A673 (cell line): ENCODE results near the gene HACE1. TPM values are rescaled to one million over a fixed set of nuclear protein-coding genes. Genes with fewer than 3 reads are reported as not detected.
"Not testable (repeated sequence)": the region's sequence is repeated elsewhere in the genome, so short reads cannot be mapped to it uniquely, and the experiment has no call there.

ENCODE experiments used
- BruUV-seq: library from RNA; stranded (reverse); fragments of 400-500 nt; replicated peaks from 2 replicates; lab custom pipeline; 2021; lab: Mats Ljungman, UMichigan
- CTCF ChIA-PET: fragments of 300-600 bp; sonication (Branson Sonifier 250); formaldehyde crosslinking; loops from one replicate; lab custom pipeline; 2022; ENCODE audit warnings: antibody characterized with exemption; lab: Charles Lee
- POLR2A ChIA-PET: fragments of 300-600 bp; sonication (Branson Sonifier 250); formaldehyde crosslinking; loops from one replicate; lab custom pipeline; 2022; ENCODE audit warnings: antibody characterized with exemption; ENCODE audit not compliant: low non-redundant PET; lab: Charles Lee
- DNase-seq: peaks from one replicate; pipeline ENCODE4 v3.0.0-alpha.2; 2015; ENCODE audit warnings: low spot score
- H3K27ac ChIP-seq: fragments of 200-600 bp; sonication (generic); 2 replicates; pipeline ENCODE4 v1.5.1; 2016; ENCODE audit warnings: mixed run types, low read depth, mild to moderate bottlenecking, mixed read lengths, antibody characterized with exemption, low read length; ENCODE audit not compliant: poor library complexity, severe bottlenecking
- H3K27me3 ChIP-seq: fragments of 200-600 bp; sonication (generic); replicated peaks from 2 replicates; pipeline ENCODE4 v1.6.1; 2017; ENCODE audit warnings: mixed run types, low read depth, mild to moderate bottlenecking, mixed read lengths, antibody characterized with exemption, low read length; ENCODE audit not compliant: insufficient read depth, poor library complexity
- H3K36me3 ChIP-seq: fragments of 200-600 bp; sonication (generic); 2 replicates; pipeline ENCODE4 v1.6.1; 2016; ENCODE audit warnings: mixed run types, mild to moderate bottlenecking, mixed read lengths, antibody characterized with exemption, low read length; ENCODE audit not compliant: insufficient read depth, poor library complexity, severe bottlenecking
- H3K4me1 ChIP-seq: fragments of 200-600 bp; sonication (generic); 2 replicates; pipeline ENCODE4 v1.6.1; 2017; ENCODE audit warnings: mixed run types, mild to moderate bottlenecking, mixed read lengths, antibody characterized with exemption, low read length; ENCODE audit not compliant: insufficient read depth, poor library complexity, severe bottlenecking
- H3K4me3 ChIP-seq: fragments of 200-600 bp; sonication (generic); 2 replicates; pipeline ENCODE4 v1.5.1; 2016; ENCODE audit warnings: low read depth, mixed run types, mild to moderate bottlenecking, mixed read lengths, low read length; ENCODE audit not compliant: poor library complexity, severe bottlenecking
- H3K9me3 ChIP-seq: fragments of 200-600 bp; sonication (generic); 2 replicates; pipeline ENCODE4 v1.6.1; 2016; ENCODE audit warnings: mixed run types, low read depth, mild to moderate bottlenecking, mixed read lengths, antibody characterized with exemption, low read length; ENCODE audit not compliant: poor library complexity, severe bottlenecking
- EZH2 ChIP-seq: fragments of 200-600 bp; sonication (generic); IDR thresholded peaks from 2 replicates; pipeline ENCODE4 v1.6.1; 2017; ENCODE audit warnings: borderline replicate concordance, low read depth, mild to moderate bottlenecking, mixed read lengths, antibody characterized with exemption, low read length; ENCODE audit not compliant: poor library complexity, severe bottlenecking
- intact Hi-C: fragments of 100-400 bp; cut with micrococcal nuclease; formaldehyde crosslinking; loops from one replicate; pipeline ENCODE4 v1.10.0; 2022; ENCODE audit not compliant: unreplicated experiment
- total RNA-seq: library from RNA; stranded (reverse); gene quantifications from 2 replicates; pipeline ENCODE4 v1.2.3, GENCODE V29; 2021
- TF ChIP-seq, protein P1 (sequence below): fragments of 300-800, 200-600 bp; sonication (generic); conservative IDR thresholded peaks from 2 replicates; pipeline ENCODE4 v1.5.1; 2017; ENCODE audit warnings: low read depth, mild to moderate bottlenecking, antibody characterized with exemption, low read length, moderate library complexity, mixed read lengths

Gene HACE1
- total RNA-seq, 1 experiment from 2014 or later = 16.3 TPM

DNA sequence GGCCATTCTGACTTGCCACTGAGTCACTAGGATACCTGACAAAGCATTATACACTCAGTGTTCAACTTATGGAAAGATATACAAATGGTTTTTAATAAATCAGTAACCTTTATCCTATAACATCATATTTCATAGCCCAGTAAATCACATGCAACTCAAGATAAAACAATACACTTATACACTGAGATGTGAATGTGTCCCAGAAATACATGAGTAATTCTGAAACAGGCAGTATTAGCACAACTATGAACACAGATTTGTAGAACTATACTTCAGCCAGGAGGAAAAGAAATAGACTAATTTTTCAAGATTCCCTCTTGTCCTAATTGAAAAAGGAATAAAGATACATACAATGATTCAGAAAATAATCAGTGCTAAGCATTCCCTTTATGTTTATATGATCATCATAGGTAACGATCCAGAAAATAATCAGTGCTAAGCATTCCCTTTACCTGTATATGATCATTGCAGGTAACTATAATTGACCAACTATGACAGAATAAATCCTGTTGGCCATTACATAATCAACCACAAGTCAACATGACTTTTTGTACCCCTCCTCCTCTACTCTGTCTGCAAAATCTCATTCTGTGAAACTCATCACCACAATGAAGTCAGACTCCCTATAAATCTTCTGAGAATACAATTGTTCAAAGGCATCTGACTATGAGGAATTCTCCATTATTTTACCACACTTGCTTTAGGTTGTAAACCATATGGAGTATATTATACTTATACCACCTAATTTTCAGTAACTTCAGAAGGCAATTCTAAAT lies 30.3 kb downstream of the HACE1 start:
- intact Hi-C loops = no loop called here
- TF ChIP-seq, protein P1, sequence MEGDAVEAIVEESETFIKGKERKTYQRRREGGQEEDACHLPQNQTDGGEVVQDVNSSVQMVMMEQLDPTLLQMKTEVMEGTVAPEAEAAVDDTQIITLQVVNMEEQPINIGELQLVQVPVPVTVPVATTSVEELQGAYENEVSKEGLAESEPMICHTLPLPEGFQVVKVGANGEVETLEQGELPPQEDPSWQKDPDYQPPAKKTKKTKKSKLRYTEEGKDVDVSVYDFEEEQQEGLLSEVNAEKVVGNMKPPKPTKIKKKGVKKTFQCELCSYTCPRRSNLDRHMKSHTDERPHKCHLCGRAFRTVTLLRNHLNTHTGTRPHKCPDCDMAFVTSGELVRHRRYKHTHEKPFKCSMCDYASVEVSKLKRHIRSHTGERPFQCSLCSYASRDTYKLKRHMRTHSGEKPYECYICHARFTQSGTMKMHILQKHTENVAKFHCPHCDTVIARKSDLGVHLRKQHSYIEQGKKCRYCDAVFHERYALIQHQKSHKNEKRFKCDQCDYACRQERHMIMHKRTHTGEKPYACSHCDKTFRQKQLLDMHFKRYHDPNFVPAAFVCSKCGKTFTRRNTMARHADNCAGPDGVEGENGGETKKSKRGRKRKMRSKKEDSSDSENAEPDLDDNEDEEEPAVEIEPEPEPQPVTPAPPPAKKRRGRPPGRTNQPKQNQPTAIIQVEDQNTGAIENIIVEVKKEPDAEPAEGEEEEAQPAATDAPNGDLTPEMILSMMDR = no peak
- TF ChIP-seq EZH2 = no peak
- no peak overlapping the region for H3K27ac ChIP-seq
- no peaks in the 10 kb centered on the region for H3K4me1 ChIP-seq
- no peaks in the 10 kb centered on the region for H3K36me3 ChIP-seq
- no peaks in the 10 kb centered on the region for H3K9me3 ChIP-seq
- ChIA-PET POLR2A (no interaction called here), CTCF (no interaction called here)
- no TSS peak for BruUV-seq
- no peak overlapping the region for H3K4me3 ChIP-seq
- H3K27me3 ChIP-seq = no peaks in the 10 kb centered on the region
- DNase-seq = no peak

DNA sequence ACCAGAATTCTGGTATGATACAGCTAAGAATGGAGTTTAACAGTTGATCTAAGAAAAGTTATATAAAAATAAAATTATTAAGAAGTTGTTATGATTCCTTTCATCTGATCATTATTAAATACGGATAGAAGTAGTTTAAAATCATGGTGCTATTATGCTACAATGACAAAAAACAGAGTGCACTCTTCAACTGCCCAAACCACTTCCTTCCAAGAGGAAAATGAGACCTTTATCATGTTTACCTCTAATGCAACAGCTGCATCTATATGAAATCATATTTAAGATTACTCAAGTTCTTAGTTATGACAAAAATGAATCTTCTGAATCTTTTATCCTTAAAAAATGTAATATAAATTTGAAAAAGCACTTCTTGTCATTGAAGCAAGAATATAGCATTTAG lies 31.2 kb downstream of the HACE1 start:
- intact Hi-C loops = no loop called here
- no peak for TF ChIP-seq EZH2
- TF ChIP-seq, protein P1 = no peak
- no TSS peak for BruUV-seq
- Histone ChIP-seq H3K9me3 (no peaks in the 10 kb centered on the region), H3K4me1 (no peaks in the 10 kb centered on the region), H3K4me3 (no peak overlapping the region), H3K36me3 (no peaks in the 10 kb centered on the region), H3K27me3 (no peaks in the 10 kb centered on the region), H3K27ac (no peak overlapping the region)
- POLR2A ChIA-PET = no interaction called here
- DNase-seq = no peak
- CTCF ChIA-PET = no interaction called here

DNA sequence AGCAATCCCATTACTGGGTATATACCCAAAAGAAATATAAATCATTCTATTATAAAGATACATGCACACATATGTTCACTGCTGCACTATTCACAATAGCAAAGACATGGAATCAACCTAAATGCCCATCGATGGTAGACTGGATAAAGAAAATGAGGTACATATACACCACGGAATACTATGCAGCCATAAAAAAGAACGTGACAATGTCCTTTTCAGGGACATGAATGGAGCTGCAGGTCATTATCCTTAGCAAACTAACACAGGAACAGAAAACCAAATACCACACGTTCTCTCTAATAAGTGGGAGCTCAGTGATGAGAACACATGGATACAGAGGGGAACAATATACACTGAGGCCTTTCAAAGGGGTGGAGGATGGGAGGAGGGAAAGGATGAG lies 38.9 kb downstream of the HACE1 start:
- POLR2A ChIA-PET, H3K27ac ChIP-seq, H3K4me1 ChIP-seq, H3K9me3 ChIP-seq, BruUV-seq, H3K4me3 ChIP-seq, H3K27me3 ChIP-seq, H3K36me3 ChIP-seq, intact Hi-C loops, DNase-seq, CTCF ChIA-PET: not testable (repeated sequence)

DNA sequence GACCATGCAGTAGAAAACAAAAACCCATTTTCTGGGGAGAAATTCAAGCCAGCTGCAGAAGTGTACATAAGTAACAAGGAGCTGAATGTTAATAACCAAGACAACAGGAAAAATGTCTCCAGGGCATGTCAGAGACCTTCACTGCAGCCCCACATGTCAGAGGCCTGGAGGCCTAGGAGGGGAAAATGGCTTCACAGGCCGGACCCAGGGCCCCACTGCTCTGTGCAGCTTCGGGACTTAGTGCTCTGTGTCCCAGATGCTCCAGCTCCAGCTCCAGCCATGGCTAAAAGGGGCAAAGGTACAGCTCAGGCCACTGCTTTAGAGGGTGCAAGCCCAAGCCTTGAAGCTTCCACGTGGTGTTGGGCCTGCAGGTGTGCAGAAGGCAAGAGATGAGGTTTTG lies 43.6 kb downstream of the HACE1 start:
- POLR2A ChIA-PET = no interaction called here

More for the DNA sequence above, 43.6 kb downstream of the HACE1 start:
- no peak overlapping the region for H3K27ac ChIP-seq
- DNase-seq = no peak
- no TSS peak for BruUV-seq
- H3K36me3 ChIP-seq = no peaks in the 10 kb centered on the region
- TF ChIP-seq, protein P1 = no peak
- H3K27me3 ChIP-seq = no peaks in the 10 kb centered on the region
- no peak overlapping the region for H3K4me3 ChIP-seq
- no peaks in the 10 kb centered on the region for H3K4me1 ChIP-seq
- peaks cover 4% of the 10 kb centered on the region for H3K9me3 ChIP-seq
- intact Hi-C loops = no loop called here
- CTCF ChIA-PET = no interaction called here
